Measurements from ENCODE around the gene USP40.

- TF ChIP-seq SIN3A (IDR thresholded peaks at IDR 0.05; ENCODE audit: borderline replicate concordance, insufficient read depth, low read length) (no peak), POLR2AphosphoS5 (IDR thresholded peaks at IDR 0.05; ENCODE audit: low read depth, low read length) (no peak), TAF1 (IDR thresholded peaks at IDR 0.05; ENCODE audit: borderline replicate concordance, insufficient read depth, low read length) (no peak), REST (IDR thresholded peaks at IDR 0.05; ENCODE audit: insufficient read depth in 1 of 2, low read depth in 2 of 2, low read length in 2 of 2) (no peak)
These were observed 102.5 kb downstream of the USP40 start for GRCh38 chr2:233464056-233464455.

Data from PFSK-1 (cell line).